A549 treated with Mapracorat at 1 μM for 4 hours (cell line): ENCODE measurements around the gene PPM1D. TPM values are rescaled to one million over a fixed set of nuclear protein-coding genes. Genes with fewer than 3 reads are reported as not detected.

Experiments used
- total RNA-seq: library from RNA; stranded (reverse); fragments of 200-300 nt; extraction: Qiagen RNA extraction; gene quantifications from 5 replicates; pipeline ENCODE4 v1.2.3, GENCODE V29; 2022

The PPM1D gene
- total RNA-seq = 16.7 to 19.7 TPM (median 19.0 TPM) in 5 replicates

DNA sequence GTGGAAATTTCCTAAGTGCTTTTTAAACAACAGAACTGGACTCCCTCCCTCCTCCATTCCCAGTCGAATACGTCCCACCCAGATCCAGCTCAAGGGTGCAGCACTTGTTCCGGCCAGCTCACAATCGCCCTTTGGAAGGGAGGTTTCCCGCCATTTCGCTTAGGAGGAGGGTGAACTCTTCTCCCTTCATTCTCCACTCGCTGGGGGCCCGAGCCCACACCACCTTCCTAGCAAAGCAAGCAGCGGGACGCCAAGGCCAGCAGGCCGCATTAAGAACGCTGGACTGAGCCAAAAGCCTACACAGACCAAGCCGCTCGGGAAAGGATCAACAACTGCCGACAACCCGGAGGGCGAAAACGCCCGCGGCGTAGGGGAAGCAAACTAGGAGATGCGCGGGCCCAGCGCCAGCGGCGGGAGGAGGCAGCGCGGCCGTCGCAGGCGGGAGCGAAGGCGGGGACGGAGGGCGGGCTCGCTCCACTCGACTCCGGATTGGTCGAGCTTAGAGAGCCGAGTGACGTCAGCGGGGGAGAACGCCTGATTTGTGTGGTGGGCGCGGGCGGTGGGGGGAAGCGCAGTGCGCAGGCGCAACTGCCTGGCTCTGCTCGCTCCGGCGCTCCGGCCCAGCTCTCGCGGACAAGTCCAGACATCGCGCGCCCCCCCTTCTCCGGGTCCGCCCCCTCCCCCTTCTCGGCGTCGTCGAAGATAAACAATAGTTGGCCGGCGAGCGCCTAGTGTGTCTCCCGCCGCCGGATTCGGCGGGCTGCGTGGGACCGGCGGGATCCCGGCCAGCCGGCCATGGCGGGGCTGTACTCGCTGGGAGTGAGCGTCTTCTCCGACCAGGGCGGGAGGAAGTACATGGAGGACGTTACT lies at the start of gene PPM1D:
Gene PPM1D (plus strand): TSS at position 574 of the 870 bp plus-strand sequence. CDS start 222 bp downstream, at position 796.

DNA sequence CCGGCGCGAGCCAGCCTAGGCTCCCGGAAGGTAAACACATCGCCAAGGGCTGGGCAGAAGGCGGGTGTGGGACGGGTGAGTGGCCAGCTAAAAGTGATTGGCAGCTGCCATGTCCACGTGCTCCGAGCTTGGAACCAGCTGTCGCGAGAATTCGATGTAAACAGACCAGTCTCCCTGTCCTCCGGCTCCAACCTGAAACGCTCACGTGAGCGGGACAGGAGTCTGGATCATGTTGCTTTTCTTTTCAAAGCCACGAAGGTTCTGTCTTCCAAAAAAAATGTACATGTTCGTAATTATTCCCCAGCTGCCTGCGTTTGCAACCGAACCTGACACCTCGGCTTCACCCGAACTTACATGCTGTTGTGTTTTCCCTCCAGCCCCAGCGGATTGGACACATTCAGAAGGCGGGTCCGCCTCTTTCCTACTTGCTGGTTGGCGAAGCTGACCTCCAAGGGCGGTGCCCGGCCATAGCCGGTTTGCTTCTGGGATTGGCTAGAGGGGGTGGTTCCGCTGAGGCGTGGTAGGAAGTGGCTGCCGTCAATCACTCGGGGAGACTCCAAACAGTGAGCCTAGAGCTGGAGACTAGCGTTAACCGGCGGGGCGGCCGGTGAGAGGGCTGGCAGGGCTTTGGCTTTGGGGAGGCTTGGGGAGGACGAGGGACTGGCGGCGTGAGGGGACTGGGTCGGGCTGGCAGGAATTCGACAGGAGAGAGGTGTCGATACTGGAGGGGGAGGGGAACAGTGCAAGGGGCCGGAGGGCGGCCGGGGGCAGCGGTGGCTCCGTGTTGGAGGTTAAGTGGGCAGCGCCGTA lies 77.5 kb downstream of the PPM1D start, which contains the start of gene BCAS3:
Gene BCAS3 (plus strand): TSS at position 544 of the 810 bp plus-strand sequence.

Other genes starting within 250 kb of the PPM1D start
- gene USP32, start 208.1 kb upstream of the PPM1D start, total RNA-seq = 27.3 to 35.1 TPM (median 33.5 TPM) in 5 replicates
- 0.54 to 0.57 TPM in 2 of 5 replicates, not detected in the others for gene CHCT1, start 177.7 kb upstream of the PPM1D start, total RNA-seq
- gene APPBP2, start 74.0 kb upstream of the PPM1D start, total RNA-seq = 11.1 to 22.5 TPM (median 15.9 TPM) in 5 replicates
- 7.6 to 9.2 TPM (median 8.0 TPM) in 5 replicates for gene BCAS3, start 77.7 kb downstream of the PPM1D start, total RNA-seq